ENCODE results near the gene DNER. TPM values are rescaled to one million over a fixed set of nuclear protein-coding genes. Genes with fewer than 3 reads are reported as not detected.
A peak's percentile ranks its signal among the peaks of the same experiment; 100 is the strongest.

The DNER gene
- total RNA-seq, 1 donor, result 0.72 TPM

DNA sequence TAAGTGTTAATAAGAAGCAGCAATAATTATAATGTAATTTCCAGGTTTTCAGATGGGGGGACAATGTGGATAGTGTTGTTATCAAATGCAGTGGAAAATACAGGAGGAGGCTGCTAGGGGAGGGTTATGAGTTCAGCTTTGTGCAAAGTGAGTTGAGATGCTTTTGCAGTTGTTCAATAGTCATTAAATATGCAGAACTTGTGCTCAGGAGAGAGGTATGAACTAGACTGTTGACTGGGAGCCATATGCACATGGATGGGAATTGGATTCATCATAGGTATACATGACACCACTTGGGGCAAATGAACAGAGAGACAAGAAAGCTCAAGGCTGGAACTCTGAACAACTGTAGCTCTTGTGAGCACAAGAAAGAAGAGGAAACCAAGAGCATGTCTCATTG, 261.1 kb downstream of the DNER start:
- DNase-seq (ENCODE audit: low read depth), result no peak
- H3K4me3 ChIP-seq (ENCODE audit: low read depth, low read length), result no peak overlapping the region
- TF ChIP-seq, protein P1, sequence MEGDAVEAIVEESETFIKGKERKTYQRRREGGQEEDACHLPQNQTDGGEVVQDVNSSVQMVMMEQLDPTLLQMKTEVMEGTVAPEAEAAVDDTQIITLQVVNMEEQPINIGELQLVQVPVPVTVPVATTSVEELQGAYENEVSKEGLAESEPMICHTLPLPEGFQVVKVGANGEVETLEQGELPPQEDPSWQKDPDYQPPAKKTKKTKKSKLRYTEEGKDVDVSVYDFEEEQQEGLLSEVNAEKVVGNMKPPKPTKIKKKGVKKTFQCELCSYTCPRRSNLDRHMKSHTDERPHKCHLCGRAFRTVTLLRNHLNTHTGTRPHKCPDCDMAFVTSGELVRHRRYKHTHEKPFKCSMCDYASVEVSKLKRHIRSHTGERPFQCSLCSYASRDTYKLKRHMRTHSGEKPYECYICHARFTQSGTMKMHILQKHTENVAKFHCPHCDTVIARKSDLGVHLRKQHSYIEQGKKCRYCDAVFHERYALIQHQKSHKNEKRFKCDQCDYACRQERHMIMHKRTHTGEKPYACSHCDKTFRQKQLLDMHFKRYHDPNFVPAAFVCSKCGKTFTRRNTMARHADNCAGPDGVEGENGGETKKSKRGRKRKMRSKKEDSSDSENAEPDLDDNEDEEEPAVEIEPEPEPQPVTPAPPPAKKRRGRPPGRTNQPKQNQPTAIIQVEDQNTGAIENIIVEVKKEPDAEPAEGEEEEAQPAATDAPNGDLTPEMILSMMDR (IDR thresholded peaks at IDR 0.05; ENCODE audit: insufficient read depth, low read length), result no peak

DNA sequence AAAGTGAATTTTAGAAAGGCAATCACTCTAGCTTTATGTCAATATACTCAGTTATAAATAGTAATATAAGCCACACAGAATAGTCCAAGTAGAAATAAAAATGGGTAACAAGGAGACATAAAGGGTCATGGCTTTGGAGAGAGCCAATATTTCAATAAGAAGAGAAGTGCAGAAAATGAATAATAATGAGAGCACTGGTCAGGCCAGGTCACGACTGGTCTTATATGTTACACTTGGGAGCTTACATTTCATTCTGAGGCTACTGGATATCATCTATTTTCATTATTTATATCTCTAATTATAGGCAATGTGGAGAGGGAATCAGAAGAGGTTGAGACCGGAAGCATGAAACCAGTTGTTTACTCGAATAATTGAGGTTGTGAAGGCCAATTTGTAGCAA, 262.5 kb downstream of the DNER start:
- DNase-seq (ENCODE audit: low read depth), result no peak
- no peak overlapping the region for H3K4me3 ChIP-seq (ENCODE audit: low read depth, low read length)
- TF ChIP-seq, protein P1 (IDR thresholded peaks at IDR 0.05; ENCODE audit: insufficient read depth, low read length), result no peak

DNA sequence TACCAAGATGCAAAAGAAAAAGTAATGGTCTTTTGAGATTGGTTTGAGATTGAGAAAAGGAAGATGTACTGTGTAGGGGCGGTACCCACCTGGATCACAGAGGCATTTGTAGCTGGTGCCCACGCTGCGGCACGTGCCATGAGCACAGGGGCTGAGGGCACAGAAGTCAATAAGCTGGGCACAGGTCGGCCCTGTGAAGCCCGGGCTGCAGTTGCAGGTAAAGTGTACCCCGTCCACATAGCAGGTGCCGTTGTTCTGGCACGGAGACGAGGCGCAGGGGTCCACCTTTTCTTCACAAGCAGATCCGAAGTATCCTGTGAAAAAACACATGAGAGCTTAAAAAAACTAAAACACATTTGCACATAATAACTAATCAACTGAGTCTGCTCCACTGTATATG, 267.1 kb downstream of the DNER start:
- H3K4me3 ChIP-seq (ENCODE audit: low read depth, low read length), result no peak overlapping the region
- TF ChIP-seq, protein P1 (IDR thresholded peaks at IDR 0.05; ENCODE audit: insufficient read depth, low read length), result no peak
- no peak for DNase-seq (ENCODE audit: low read depth)

DNA sequence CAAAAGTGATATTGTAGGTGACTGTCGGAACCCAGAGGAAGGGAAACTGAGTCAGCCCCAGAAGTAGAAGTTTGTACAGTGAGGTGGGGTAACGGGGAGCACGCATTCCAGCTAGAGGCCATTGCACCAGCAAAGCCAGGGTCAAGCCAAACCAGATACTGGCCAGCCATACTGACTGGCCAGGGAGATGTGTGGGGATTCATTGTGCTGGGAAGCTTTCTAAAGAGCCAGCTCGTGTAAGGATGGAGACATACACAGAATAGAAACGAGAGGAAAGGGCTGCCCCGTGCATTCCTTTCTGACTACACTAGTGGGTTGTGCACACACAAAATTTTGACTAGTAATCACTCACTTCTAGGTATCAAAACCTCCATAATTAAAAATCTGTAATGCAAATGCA, 268.0 kb downstream of the DNER start:
- peak; percentile 27 for DNase-seq (ENCODE audit: low read depth)
- peak overlapping the region; percentile 34 for H3K4me3 ChIP-seq (ENCODE audit: low read depth, low read length)

DNA sequence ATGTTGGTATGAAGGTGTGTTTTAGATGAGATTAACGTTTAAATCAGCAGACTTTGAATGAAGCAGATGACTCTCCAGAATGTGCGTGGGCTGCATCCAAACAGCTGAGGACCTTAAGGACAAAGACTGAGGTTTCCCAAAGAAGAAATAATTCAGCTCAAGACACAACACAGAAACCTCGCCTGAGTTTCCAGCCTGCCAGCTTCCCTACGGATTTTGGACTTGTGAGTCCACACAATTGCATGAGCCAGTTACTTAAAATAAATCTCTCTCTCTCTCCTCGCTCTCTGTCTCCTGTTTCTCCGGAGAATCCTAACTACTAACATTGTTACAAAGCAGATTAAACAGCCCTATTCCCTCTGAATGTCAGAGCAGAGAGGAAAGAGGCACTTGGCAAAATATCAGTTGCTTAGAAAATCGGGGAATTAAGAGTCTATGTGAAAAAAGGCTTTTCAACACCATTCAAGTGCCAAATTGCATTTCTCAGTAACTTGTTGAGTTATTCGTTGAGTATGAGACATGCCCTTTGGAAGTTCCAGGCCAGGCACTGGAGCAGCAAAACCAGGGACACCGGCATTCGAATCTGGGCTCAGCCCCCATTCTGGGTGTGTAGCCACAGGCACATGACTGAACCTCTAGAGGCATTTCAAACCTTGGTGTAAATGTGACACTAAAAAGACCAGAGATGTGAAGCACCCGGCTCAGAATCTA, 268.7 kb downstream of the DNER start:
- TF ChIP-seq, protein P1 (IDR thresholded peaks at IDR 0.05; ENCODE audit: insufficient read depth, low read length), result no peak
- peak; percentile 91 for DNase-seq (ENCODE audit: low read depth)
- peak overlapping the region; percentile 7 for H3K4me3 ChIP-seq (ENCODE audit: low read depth, low read length)

More for the DNA sequence above, 268.0 kb downstream of the DNER start:
- TF ChIP-seq, protein P1 (IDR thresholded peaks at IDR 0.05; ENCODE audit: insufficient read depth, low read length), result no peak

DNA sequence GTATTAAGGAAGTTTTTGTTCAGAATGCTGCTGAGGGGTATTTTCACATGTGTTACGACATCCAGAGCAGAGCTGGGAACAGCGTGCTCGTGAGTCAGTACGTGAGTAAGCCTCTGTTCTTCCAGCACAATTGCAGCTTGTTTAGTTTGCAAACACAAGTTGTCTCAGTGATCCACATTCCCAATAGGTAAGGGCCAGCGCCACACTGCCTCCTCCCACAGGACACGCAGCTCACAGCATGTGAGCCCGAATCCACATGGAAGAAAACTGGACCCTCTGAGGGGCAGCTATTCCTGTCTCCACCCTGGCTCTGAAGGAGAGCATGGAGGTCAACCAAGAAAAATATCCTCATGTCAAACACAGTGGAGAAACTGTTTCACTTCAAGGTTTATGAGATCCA, 269.3 kb downstream of the DNER start:
- TF ChIP-seq, protein P1 (IDR thresholded peaks at IDR 0.05; ENCODE audit: insufficient read depth, low read length), result peak; percentile 11
- peak; percentile 98 for DNase-seq (ENCODE audit: low read depth)
- H3K4me3 ChIP-seq (ENCODE audit: low read depth, low read length), result peak overlapping the region; percentile 32
